HCT116 (cell line): ENCODE results near the gene PLA2G4B. TPM values are rescaled to one million over a fixed set of nuclear protein-coding genes. Genes with fewer than 3 reads are reported as not detected.

Source experiments
- ATAC-seq: fragments of 200-7000 bp; cut with Tn5 transposase; 2 replicates; pipeline ENCODE4 v1.9.1; 2020; ENCODE audit warnings: mild to moderate bottlenecking, moderate library complexity
- BruUV-seq: library from RNA; stranded (reverse); fragments of 400-500 nt; replicated peaks from 2 replicates; lab custom pipeline; 2021; lab: Mats Ljungman, UMichigan
- CTCF ChIA-PET: fragments of 300-600 bp; sonication (Branson Sonifier 250); formaldehyde crosslinking; loops from one replicate; lab custom pipeline; 2021; ENCODE audit warnings: antibody characterized with exemption; lab: Charles Lee
- POLR2A ChIA-PET: fragments of 300-600, 350-600 bp; sonication (Branson Sonifier 250); formaldehyde crosslinking; loops from one replicate; lab custom pipeline; 2021; ENCODE audit warnings: antibody characterized with exemption; lab: Charles Lee
- RAD21 ChIA-PET, 2 experiments: fragments of 300-600 bp; sonication (Branson Sonifier 250); formaldehyde crosslinking; loops; one replicate each; lab custom pipeline; 2023; ENCODE audit warnings: low total read pairs in 2 of 2; ENCODE audit not compliant: uncharacterized antibody in 2 of 2, unreplicated experiment in 2 of 2, low non-redundant PET in 1 of 2; lab: Charles Lee
- DNase-seq: peaks from one replicate; pipeline ENCODE4 v3.0.0-alpha.2; 2010; ENCODE audit warnings: low read depth, low spot score
- H2AFZ ChIP-seq: fragments of 200-600 bp; shearing (Covaris generic), sonication (generic); 2 replicates; pipeline ENCODE4 v1.6.1; 2017; ENCODE audit warnings: low read depth, mixed run types, mixed read lengths, antibody characterized with exemption, low read length; ENCODE audit not compliant: poor library complexity, severe bottlenecking
- H3K27ac ChIP-seq: 2 replicates; pipeline ENCODE4 v1.5.1; 2012; ENCODE audit warnings: low read depth, low read length
- H3K27me3 ChIP-seq: fragments of 200-600 bp; sonication (generic); 2 replicates; pipeline ENCODE4 v1.6.1; 2016; ENCODE audit warnings: mixed run types, low read length, mixed read lengths; ENCODE audit not compliant: insufficient read depth
- H3K36me3 ChIP-seq, 2 experiments: fragments of 200-500 bp in 1 of 2; fragments of 200-600 bp in 1 of 2; sonication (Bioruptor generic) in 1 of 2; sonication (generic) in 1 of 2; 2 replicates each; pipeline versions ENCODE4 v1.5.1 to v1.6.1; 2014 to 2016; ENCODE audit warnings: low read length in 2 of 2, inconsistent platforms in 1 of 2, mixed read lengths in 1 of 2, mixed run types in 1 of 2; ENCODE audit not compliant: insufficient read depth in 2 of 2, control insufficient read depth in 1 of 2
- H3K4me1 ChIP-seq, 2 experiments: fragments of 200-600 bp in 1 of 2; sonication (generic) in 1 of 2; 2 replicates each; pipeline versions ENCODE4 v1.5.1 to v1.6.1; 2012 to 2017; ENCODE audit warnings: low read length in 2 of 2, inconsistent platforms in 1 of 2, mild to moderate bottlenecking in 1 of 2, mixed read lengths in 1 of 2, mixed run types in 1 of 2, moderate library complexity in 1 of 2; ENCODE audit not compliant: insufficient read depth in 2 of 2, control insufficient read depth in 1 of 2
- H3K4me2 ChIP-seq: fragments of 200-600 bp; sonication (generic); 2 replicates; pipeline ENCODE4 v1.6.1; 2017; ENCODE audit warnings: mixed run types, low read length, mixed read lengths
- H3K4me3 ChIP-seq, 2 experiments: fragments of 200-600 bp in 1 of 2; sonication (generic) in 1 of 2; replicated peaks in 1 of 2; 2 replicates each; pipeline ENCODE4 v1.5.1; 2011 to 2016; ENCODE audit warnings: low read length in 2 of 2, control low read depth in 1 of 2, low read depth in 1 of 2, mild to moderate bottlenecking in 1 of 2, mixed read lengths in 1 of 2, mixed run types in 1 of 2
- H3K79me2 ChIP-seq: fragments of 200-600 bp; sonication (generic); 2 replicates; pipeline ENCODE4 v1.6.1; 2017; ENCODE audit warnings: mild to moderate bottlenecking, mixed run types, low read length, moderate library complexity, mixed read lengths; ENCODE audit not compliant: insufficient read depth
- H3K9ac ChIP-seq: fragments of 200-600 bp; sonication (generic); 2 replicates; pipeline ENCODE4 v1.6.1; 2016; ENCODE audit warnings: low read length, mixed read lengths
- H3K9me2 ChIP-seq: fragments of 200-600 bp; sonication (generic), shearing (Covaris generic); 2 replicates; pipeline ENCODE4 v1.6.1; 2017; ENCODE audit warnings: mixed run types, mild to moderate bottlenecking, moderate library complexity; ENCODE audit not compliant: insufficient read depth
- H3K9me3 ChIP-seq, 2 experiments: fragments of 200-500 bp in 1 of 2; fragments of 200-600 bp in 1 of 2; sonication (Bioruptor generic) in 1 of 2; sonication (generic) in 1 of 2; 2 replicates each; pipeline ENCODE4 v1.6.1; 2014 to 2017; ENCODE audit warnings: low read length in 2 of 2, mixed read lengths in 2 of 2, inconsistent platforms in 1 of 2, low read depth in 1 of 2, mild to moderate bottlenecking in 1 of 2, mixed run types in 1 of 2, moderate library complexity in 1 of 2; ENCODE audit not compliant: control insufficient read depth in 1 of 2, insufficient read depth in 1 of 2
- H4K20me1 ChIP-seq: fragments of 200-600 bp; sonication (generic), shearing (Covaris generic); 2 replicates; pipeline ENCODE4 v1.6.1; 2017; ENCODE audit warnings: mixed run types, mild to moderate bottlenecking, moderate library complexity; ENCODE audit not compliant: insufficient read depth
- CBX3 ChIP-seq: IDR thresholded peaks from 2 replicates; pipeline ENCODE4 v1.6.1; 2012; ENCODE audit warnings: low read depth
- ELF1 ChIP-seq: IDR thresholded peaks from 2 replicates; pipeline ENCODE4 v1.6.1; 2012; ENCODE audit warnings: low read depth, borderline replicate concordance
- SP1 ChIP-seq: IDR thresholded peaks from 2 replicates; pipeline ENCODE4 v1.6.1; 2012; ENCODE audit warnings: low read depth
- intact Hi-C: fragments of 100-400 bp; cut with micrococcal nuclease; formaldehyde crosslinking; loops from 2 replicates; pipeline ENCODE4 v1.10.0; 2022
- total RNA-seq: library from RNA; stranded (reverse); gene quantifications from one replicate; pipeline ENCODE4 v1.2.1, GENCODE V29; 2021; ENCODE audit not compliant: unreplicated experiment
- TF ChIP-seq, protein P1 (sequence below): IDR thresholded peaks from 2 replicates; pipeline ENCODE4 v1.6.1; 2011; ENCODE audit warnings: mild to moderate bottlenecking, low read length, moderate library complexity; ENCODE audit not compliant: insufficient replicate concordance; ENCODE audit errors: extremely low read depth

The PLA2G4B gene
- total RNA-seq, 1 experiment from 2014 or later, result 4.7 TPM

GRCh38 chr15:41832208-41832607 lies 6.4 kb upstream of the PLA2G4B start:
- Histone ChIP-seq H2AFZ (no peak overlapping the region), H3K4me1 (peaks cover 6 to 17% of the 10 kb centered on the region in 2 experiments; a peak in 3 of 4 replicates), H3K9me3 (no peaks in the 10 kb centered on the region), H3K9ac (no peak overlapping the region), H3K36me3 (no peaks in the 10 kb centered on the region), H4K20me1 (no peaks in the 10 kb centered on the region), H3K4me3 (no peak overlapping the region), H3K9me2 (no peaks in the 10 kb centered on the region), H3K27ac (no peak overlapping the region), H3K27me3 (no peaks in the 10 kb centered on the region), H3K79me2 (no peaks in the 10 kb centered on the region), H3K4me2 (no peak overlapping the region)
- intact Hi-C loops, result no loop called here
- RAD21 ChIA-PET, result no interaction called here
- ATAC-seq (no peak), DNase-seq (no peak)
- CTCF ChIA-PET, result no interaction called here
- no peak for TF ChIP-seq ELF1
- POLR2A ChIA-PET, result no interaction called here
- BruUV-seq, result no TSS peak

- CTCF ChIA-PET, result no interaction called here
- no peak for ATAC-seq
- no TSS peak for BruUV-seq
- H4K20me1 ChIP-seq, result no peaks in the 10 kb centered on the region
- intact Hi-C loops, result no loop called here
- H3K27me3 ChIP-seq, result no peaks in the 10 kb centered on the region
- H3K9me3 ChIP-seq, result no peaks in the 10 kb centered on the region
- no peak overlapping the region for H3K4me3 ChIP-seq
- RAD21 ChIA-PET, result no interaction called here
- H3K36me3 ChIP-seq, result no peaks in the 10 kb centered on the region
- no peak for DNase-seq
- POLR2A ChIA-PET, result no interaction called here
- H3K4me2 ChIP-seq, result no peak overlapping the region
- H3K9ac ChIP-seq, result no peak overlapping the region
- no peak overlapping the region for H3K27ac ChIP-seq
- H3K79me2 ChIP-seq, result no peaks in the 10 kb centered on the region
- no peaks in the 10 kb centered on the region for H3K9me2 ChIP-seq
- peaks cover 2 to 12% of the 10 kb centered on the region in 2 experiments; a peak in 2 of 4 replicates for H3K4me1 ChIP-seq
- H2AFZ ChIP-seq, result no peak overlapping the region
- TF ChIP-seq SP1 (no peak), CBX3 (no peak)
- TF ChIP-seq, protein P1, sequence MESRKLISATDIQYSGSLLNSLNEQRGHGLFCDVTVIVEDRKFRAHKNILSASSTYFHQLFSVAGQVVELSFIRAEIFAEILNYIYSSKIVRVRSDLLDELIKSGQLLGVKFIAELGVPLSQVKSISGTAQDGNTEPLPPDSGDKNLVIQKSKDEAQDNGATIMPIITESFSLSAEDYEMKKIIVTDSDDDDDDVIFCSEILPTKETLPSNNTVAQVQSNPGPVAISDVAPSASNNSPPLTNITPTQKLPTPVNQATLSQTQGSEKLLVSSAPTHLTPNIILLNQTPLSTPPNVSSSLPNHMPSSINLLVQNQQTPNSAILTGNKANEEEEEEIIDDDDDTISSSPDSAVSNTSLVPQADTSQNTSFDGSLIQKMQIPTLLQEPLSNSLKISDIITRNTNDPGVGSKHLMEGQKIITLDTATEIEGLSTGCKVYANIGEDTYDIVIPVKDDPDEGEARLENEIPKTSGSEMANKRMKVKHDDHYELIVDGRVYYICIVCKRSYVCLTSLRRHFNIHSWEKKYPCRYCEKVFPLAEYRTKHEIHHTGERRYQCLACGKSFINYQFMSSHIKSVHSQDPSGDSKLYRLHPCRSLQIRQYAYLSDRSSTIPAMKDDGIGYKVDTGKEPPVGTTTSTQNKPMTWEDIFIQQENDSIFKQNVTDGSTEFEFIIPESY, result no peak
- TF ChIP-seq, all 23 proteins: peak for 0
These were observed 5.8 kb upstream of the PLA2G4B start for GRCh38 chr15:41832875-41833274.
